Subcutaneous abdominal adipose tissue (tissue), 5 donors: Measurements from ENCODE around the gene LDB1.

Source experiments
- H3K27ac ChIP-seq: one replicate; pipeline ENCODE4 v1.7.0; 2013; ENCODE audit warnings: low read depth, mild to moderate bottlenecking, inconsistent platforms, low read length, moderate library complexity
- H3K27me3 ChIP-seq, 5 donors: one replicate each; pipeline ENCODE4 v1.7.0; 2013; ENCODE audit warnings: low read length in 5 of 5, inconsistent platforms in 1 of 5; ENCODE audit not compliant: control insufficient read depth in 5 of 5, insufficient read depth in 4 of 5
- H3K36me3 ChIP-seq, 5 donors: one replicate each; pipeline ENCODE4 v1.7.0; 2013; ENCODE audit warnings: low read length in 5 of 5; ENCODE audit not compliant: control insufficient read depth in 5 of 5, insufficient read depth in 5 of 5
- H3K4me1 ChIP-seq, 5 donors: one replicate each; pipeline ENCODE4 v1.7.0; 2013; ENCODE audit warnings: low read length in 5 of 5, mild to moderate bottlenecking in 3 of 5, moderate library complexity in 1 of 5; ENCODE audit not compliant: control insufficient read depth in 5 of 5, insufficient read depth in 5 of 5
- H3K4me3 ChIP-seq, 5 donors: one replicate each; pipeline ENCODE4 v1.7.0; 2013; ENCODE audit warnings: low read length in 5 of 5, low read depth in 1 of 5
- H3K9ac ChIP-seq, 5 donors: one replicate each; pipeline ENCODE4 v1.7.0; 2013; ENCODE audit warnings: low read length in 5 of 5, mild to moderate bottlenecking in 4 of 5, moderate library complexity in 3 of 5
- H3K9me3 ChIP-seq, 5 donors: one replicate each; pipeline ENCODE4 v1.7.0; 2013; ENCODE audit warnings: low read length in 5 of 5; ENCODE audit not compliant: control insufficient read depth in 5 of 5
- donor health status: healthy.
- donor health status: healthy.
- donor health status: healthy.
- donor health status: healthy.
- donor health status: healthy.

The LDB1 gene, protein sequence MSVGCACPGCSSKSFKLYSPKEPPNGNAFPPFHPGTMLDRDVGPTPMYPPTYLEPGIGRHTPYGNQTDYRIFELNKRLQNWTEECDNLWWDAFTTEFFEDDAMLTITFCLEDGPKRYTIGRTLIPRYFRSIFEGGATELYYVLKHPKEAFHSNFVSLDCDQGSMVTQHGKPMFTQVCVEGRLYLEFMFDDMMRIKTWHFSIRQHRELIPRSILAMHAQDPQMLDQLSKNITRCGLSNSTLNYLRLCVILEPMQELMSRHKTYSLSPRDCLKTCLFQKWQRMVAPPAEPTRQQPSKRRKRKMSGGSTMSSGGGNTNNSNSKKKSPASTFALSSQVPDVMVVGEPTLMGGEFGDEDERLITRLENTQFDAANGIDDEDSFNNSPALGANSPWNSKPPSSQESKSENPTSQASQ

DNA sequence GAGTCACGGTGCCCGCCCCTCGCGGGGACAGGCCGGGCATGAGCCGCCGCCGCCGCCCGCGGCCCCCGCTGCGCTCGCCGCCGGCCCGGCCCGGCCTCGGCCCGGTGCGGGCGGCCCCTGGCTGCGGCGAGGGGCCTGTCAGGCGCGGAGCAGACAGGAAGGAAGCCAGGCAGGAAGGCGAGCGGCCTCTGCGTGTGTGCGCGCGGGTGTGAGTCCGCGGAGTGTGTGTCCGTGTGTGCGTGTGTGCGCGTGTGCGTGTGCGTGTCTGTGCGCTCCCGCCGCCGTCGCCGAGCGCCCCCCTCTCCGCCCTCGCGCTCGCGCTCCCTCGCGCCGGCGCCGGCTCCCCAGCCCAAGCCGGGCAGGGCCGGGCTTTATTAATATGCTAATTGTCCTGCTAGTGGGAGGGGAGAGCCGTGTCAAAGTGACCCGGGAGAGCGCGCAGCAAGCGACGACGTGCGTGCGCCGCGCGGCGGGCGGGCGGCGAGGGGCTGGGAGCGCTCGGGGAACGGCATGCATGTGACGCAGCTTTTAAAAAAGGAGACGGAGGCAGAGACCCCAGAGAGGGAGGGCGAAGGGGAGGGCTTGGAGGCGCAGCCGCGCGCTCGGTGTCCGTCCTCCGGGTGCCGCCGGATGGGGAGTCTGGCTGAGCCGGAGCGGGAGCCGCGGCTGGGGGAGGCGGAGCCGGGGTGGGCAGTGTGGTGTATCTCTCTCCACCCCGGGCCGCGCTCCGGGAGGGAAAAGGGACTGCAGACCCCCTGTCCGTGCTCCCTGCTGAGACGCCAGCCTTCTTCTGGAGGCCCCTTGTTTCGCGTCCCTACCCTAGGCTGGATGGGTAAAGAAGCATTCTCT lies at the start of gene LDB1:
Gene LDB1, minus strand, starts transcription at position 227 of the 849 bp plus-strand sequence. CDS start 258 bp downstream, outside the sequence.
- no peaks in the 10 kb centered on the region for H3K36me3 ChIP-seq
- H3K4me1 ChIP-seq: peaks cover 18 to 66% (median 59%) of the 10 kb centered on the region in 5 donors
- H3K4me3 ChIP-seq: peak within 1 kb of the TSS; percentile 83 to 92 (median 87)
- peak within 1 kb of the TSS in 4 of 5 donors; percentile 63 to 88 (median 85) for H3K9ac ChIP-seq
- no peaks in the 10 kb centered on the region for H3K27me3 ChIP-seq
- H3K9me3 ChIP-seq: no peaks in the 10 kb centered on the region
- peak within 1 kb of the TSS; percentile 86 for H3K27ac ChIP-seq

DNA sequence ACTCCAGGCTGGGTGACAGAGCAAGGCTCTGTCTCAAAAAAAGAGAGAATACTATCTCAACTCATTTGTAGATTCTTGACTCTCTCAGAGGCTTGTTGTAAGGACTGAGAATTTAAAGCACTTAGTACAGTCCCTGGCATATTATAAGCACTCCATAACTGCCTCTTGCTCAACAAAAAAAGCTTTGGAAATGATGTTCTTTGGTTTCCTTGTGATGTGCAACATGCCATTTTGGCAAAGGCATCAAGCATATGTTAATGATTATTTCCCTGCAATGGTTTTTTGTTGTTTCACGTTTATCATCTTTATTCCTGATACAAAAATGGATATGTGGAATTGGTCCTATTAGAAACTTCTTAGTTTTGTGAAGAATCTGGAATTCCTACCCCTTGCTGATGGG lies 47.7 kb upstream of the LDB1 start:
- H3K27me3 ChIP-seq: no peaks in the 10 kb centered on the region
- H3K9me3 ChIP-seq: no peaks in the 10 kb centered on the region
- no peak overlapping the region for H3K9ac ChIP-seq
- H3K4me3 ChIP-seq: no peak overlapping the region
- peaks cover 0 to 6% (median 4%) of the 10 kb centered on the region in 5 donors for H3K4me1 ChIP-seq
- peaks cover 4 to 14% (median 10%) of the 10 kb centered on the region in 5 donors for H3K36me3 ChIP-seq
- H3K27ac ChIP-seq: no peak overlapping the region

DNA sequence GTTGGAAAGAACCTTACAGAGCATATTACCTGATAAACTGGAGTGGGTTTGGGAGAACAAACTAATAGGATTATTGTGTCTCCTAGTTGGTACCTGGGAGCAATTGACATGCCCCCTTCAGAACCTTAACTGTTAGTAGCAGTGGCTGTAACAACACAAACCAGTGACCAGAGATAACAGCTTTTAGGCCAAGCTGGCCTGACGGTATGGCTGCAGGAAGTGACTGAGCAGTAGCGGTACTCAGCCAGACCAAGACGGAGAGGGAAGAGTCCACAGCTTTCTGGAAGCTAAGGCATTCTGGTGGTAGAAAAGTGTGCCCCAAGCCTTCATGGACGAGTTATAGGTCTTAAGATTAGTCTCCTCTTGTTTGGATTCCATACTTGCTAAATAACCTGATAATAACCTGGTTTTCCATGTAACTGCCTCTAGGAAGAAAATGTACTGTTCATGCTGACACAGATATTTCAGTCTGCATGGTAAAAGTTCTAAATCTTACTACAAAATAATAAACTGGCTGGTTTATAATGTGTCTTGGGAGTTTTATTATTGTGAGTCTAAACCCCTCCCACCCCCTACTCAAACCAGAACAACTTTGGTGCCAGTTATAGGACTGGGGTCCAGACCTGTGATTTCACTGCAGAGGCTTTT lies 43.3 kb upstream of the LDB1 start:
- Histone ChIP-seq H3K9me3 (no peaks in the 10 kb centered on the region), H3K4me1 (no peaks in the 10 kb centered on the region), H3K36me3 (peaks cover 21 to 57% (median 51%) of the 10 kb centered on the region in 5 donors)

DNA sequence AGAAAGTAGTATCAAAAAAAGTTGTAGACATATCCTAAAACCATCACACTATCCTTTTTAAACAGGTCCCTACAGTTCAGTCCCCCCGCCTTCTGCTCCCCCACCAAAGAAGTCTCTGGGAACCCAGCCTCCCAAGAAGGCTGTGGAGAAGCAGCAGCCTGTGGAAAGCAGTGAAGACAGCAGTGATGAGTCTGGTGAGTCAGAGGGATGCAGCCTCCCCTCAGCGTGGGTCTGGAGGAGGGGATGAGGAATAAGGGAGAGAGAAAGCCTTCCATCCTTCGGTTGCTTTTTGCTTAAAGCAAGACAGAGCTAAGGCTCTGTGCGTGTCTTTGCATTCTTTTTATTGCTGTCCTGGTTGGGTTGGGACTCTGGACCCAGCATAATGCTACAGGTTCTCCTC lies 39.7 kb upstream of the LDB1 start:
- H3K4me1 ChIP-seq: no peaks in the 10 kb centered on the region
- H3K36me3 ChIP-seq: peaks cover 32 to 83% (median 67%) of the 10 kb centered on the region in 5 donors
- H3K27ac ChIP-seq: no peak overlapping the region

More for the DNA sequence above, 43.3 kb upstream of the LDB1 start:
- Histone ChIP-seq H3K9ac (no peak overlapping the region), H3K27ac (no peak overlapping the region), H3K27me3 (no peaks in the 10 kb centered on the region), H3K4me3 (no peak overlapping the region)

DNA sequence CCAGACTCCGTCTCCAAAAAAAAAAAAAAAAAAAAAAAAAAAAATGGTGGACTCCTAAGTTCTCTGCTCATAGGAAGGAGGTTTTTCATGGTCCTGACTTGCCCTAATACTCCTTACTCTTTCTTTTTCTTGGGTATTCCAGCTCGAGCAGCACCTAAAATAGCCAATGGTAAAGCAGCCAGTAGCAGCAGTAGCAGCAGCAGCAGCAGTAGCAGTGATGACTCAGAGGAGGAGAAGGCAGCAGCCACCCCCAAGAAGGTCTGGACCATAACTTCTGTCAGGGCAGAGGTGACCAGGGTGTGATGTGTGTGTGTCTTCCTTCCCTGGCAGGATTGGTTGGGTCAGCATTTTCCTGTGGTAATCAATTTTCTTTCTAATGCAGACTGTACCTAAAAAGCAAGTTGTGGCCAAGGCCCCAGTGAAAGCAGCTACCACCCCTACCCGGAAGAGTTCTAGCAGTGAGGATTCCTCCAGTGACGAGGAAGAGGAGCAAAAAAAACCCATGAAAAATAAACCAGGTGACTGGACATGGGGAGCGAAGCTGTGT lies 39.0 kb upstream of the LDB1 start:
- Histone ChIP-seq H3K4me1 (no peaks in the 10 kb centered on the region), H3K4me3 (no peak overlapping the region), H3K9me3 (no peaks in the 10 kb centered on the region), H3K27ac (no peak overlapping the region), H3K36me3 (peaks cover 32 to 88% (median 67%) of the 10 kb centered on the region in 5 donors), H3K9ac (no peak overlapping the region), H3K27me3 (no peaks in the 10 kb centered on the region)

More for the DNA sequence above, 39.7 kb upstream of the LDB1 start:
- H3K27me3 ChIP-seq: no peaks in the 10 kb centered on the region
- no peak overlapping the region for H3K4me3 ChIP-seq
- no peak overlapping the region for H3K9ac ChIP-seq
- H3K9me3 ChIP-seq: no peaks in the 10 kb centered on the region

DNA sequence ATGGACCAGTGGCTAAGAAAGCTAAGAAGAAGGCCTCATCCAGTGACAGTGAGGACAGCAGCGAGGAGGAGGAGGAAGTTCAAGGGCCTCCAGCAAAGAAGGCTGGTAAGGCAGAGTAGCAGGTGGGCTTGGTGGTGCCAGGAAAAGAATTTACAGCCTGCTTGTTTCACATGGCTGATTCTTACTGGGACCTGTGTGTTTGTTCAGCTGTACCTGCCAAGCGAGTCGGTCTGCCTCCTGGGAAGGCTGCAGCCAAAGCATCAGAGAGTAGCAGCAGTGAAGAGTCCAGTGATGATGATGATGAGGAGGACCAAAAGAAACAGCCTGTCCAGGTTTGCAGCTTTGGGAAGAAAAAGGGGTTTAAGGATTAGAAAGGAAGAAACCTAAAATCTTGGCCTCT lies 37.1 kb upstream of the LDB1 start:
- peaks cover 11 to 14% (median 12%) of the 10 kb centered on the region in 5 donors for H3K4me1 ChIP-seq
- H3K27me3 ChIP-seq: peaks cover 0 to 2% (median 0%) of the 10 kb centered on the region in 5 donors
- no peak overlapping the region for H3K4me3 ChIP-seq
- no peak overlapping the region for H3K9ac ChIP-seq
- no peak overlapping the region for H3K27ac ChIP-seq
- no peaks in the 10 kb centered on the region for H3K9me3 ChIP-seq
- H3K36me3 ChIP-seq: peaks cover 22 to 70% (median 52%) of the 10 kb centered on the region in 5 donors

DNA sequence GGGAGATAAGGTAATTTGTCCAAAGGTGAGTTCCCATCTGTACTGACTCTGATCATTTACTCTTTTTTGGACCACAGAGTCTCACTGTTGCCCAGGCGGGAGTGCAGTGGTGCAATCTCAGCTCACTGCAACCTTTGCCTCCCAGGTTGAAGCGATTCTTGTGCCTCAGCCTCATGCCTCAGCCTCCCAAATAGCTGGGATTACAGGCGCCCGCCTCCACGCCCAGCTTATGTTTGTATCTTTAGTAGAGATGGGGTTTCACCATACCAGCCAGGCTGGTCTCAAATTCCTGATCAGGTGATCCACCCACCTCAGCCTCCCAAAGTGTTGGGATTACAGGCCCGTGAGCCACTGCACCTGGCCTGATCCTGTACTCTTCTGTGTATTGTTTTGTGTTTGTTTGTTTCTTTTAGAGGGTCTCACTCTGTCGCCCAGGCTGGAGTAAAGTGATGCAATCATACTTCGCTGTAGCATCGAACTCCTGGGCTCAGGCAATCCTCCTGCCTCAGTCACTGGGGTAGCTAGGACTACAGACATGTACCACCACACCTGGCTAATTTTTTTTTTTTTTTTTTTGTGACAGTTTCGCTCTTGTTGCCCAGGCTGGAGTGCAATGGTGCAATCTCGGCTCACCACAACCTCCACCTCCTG lies 34.4 kb upstream of the LDB1 start:
- Histone ChIP-seq H3K9me3 (peaks cover 0 to 2% (median 0%) of the 10 kb centered on the region in 5 donors), H3K4me1 (peaks cover 12 to 20% (median 18%) of the 10 kb centered on the region in 5 donors), H3K27ac (no peak overlapping the region), H3K9ac (no peak overlapping the region), H3K4me3 (no peak overlapping the region), H3K27me3 (peaks cover 0 to 7% (median 0%) of the 10 kb centered on the region in 5 donors), H3K36me3 (peaks cover 17 to 51% (median 37%) of the 10 kb centered on the region in 5 donors)

DNA sequence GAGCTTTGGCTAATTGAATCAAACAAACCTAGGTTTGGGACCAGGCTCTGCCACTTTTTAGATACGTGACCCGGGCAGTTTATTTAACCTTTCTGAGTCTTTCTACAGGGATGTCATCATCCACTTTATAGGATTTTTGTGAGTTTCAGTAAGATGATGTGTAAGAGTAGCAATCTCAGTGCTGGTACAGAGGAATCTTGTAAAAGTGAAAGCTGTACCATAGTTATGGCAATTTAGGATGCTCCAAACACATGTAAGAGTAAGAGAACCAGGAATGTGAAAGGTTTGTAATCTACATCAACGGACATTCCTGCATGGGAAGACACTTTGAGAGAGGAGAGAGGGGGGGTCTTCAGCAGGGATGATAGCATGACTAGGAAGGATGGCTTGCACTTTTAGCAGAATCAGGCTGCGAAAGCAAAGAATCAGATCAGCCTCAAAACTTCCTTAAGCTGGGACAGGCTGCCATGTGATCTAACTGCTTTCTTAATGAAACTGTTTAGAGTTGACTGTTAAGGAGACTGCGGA lies 33.0 kb upstream of the LDB1 start:
- Histone ChIP-seq H3K4me1 (peaks cover 12 to 20% (median 18%) of the 10 kb centered on the region in 5 donors), H3K9me3 (peaks cover 0 to 2% (median 0%) of the 10 kb centered on the region in 5 donors), H3K27ac (peak overlapping the region; percentile 98), H3K4me3 (peak overlapping the region; percentile 84 to 99 (median 92)), H3K9ac (peak overlapping the region; percentile 70 to 98 (median 96)), H3K36me3 (peaks cover 13 to 50% (median 37%) of the 10 kb centered on the region in 5 donors), H3K27me3 (peaks cover 0 to 7% (median 0%) of the 10 kb centered on the region in 5 donors)

DNA sequence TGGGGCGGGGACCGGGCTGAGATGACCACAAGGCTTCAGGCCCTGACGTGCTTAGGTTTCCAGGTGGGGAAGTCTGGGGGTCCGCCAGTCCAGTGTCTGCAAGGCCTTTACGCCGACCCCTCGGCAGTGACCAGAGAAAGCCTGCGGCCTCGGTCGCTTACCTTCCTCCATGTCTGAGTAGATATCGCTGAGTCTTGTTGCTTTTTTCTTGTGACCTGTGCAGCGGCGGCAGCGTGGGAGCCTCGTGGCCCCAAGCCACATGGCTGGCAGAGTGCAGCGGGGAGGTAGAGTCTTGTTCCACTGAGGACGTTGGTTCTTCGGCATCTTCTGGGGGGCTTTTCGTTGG lies 32.4 kb upstream of the LDB1 start:
- Histone ChIP-seq H3K9ac (peak overlapping the region; percentile 70 to 98 (median 96)), H3K4me3 (peak overlapping the region; percentile 84 to 99 (median 92)), H3K9me3 (peaks cover 0 to 2% (median 0%) of the 10 kb centered on the region in 5 donors), H3K27me3 (peaks cover 0 to 7% (median 0%) of the 10 kb centered on the region in 5 donors), H3K27ac (peak overlapping the region; percentile 98), H3K36me3 (peaks cover 8 to 50% (median 31%) of the 10 kb centered on the region in 5 donors), H3K4me1 (peaks cover 12 to 20% (median 18%) of the 10 kb centered on the region in 5 donors)
